SK-N-SH treated with all-trans-retinoic acid at 6 μM for 48 hours (cell line): Measurements from ENCODE around the gene SPOCK1.

Experiments
- ARNTL ChIP-seq: fragments of 450-650 bp; formaldehyde crosslinking; IDR thresholded peaks from 2 replicates; pipeline ENCODE4 v1.5.0; 2020; ENCODE audit warnings: low read depth, mild to moderate bottlenecking, moderate library complexity, borderline replicate concordance
- BACH2 ChIP-seq: fragments of 250-450 bp; sonication (Bioruptor Pico); IDR thresholded peaks from 2 replicates; pipeline ENCODE4 v1.9.0; 2021; ENCODE audit warnings: mild to moderate bottlenecking, borderline replicate concordance
- CREB5 ChIP-seq: fragments of 250-450 bp; sonication (Bioruptor Pico); IDR thresholded peaks from 2 replicates; pipeline ENCODE4 v1.5.1; 2020; ENCODE audit warnings: low read depth, mild to moderate bottlenecking, moderate library complexity
- CSRNP3 ChIP-seq: fragments of 250-450 bp; sonication (Bioruptor Pico); IDR thresholded peaks from 2 replicates; pipeline ENCODE4 v1.5.1; 2021; ENCODE audit warnings: mild to moderate bottlenecking, moderate library complexity
- GLIS3 ChIP-seq: fragments of 250-450 bp; sonication (Bioruptor Pico); IDR thresholded peaks from 2 replicates; pipeline ENCODE4 v1.5.0; 2020; ENCODE audit warnings: mild to moderate bottlenecking, moderate library complexity
- PATZ1 ChIP-seq: fragments of 250-450 bp; sonication (Bioruptor Pico); IDR thresholded peaks from 2 replicates; pipeline ENCODE4 v1.8.0; 2020; ENCODE audit warnings: mild to moderate bottlenecking, moderate library complexity, borderline replicate concordance
- ZFP30 ChIP-seq: fragments of 450-650 bp; formaldehyde crosslinking; IDR thresholded peaks from 2 replicates; pipeline ENCODE4 v1.5.0; 2022; ENCODE audit warnings: mild to moderate bottlenecking, moderate library complexity
- ZNF565 ChIP-seq: fragments of 450-650 bp; formaldehyde crosslinking; conservative IDR thresholded peaks from 2 replicates; pipeline ENCODE4 v1.5.0; 2020; ENCODE audit warnings: low read depth, mild to moderate bottlenecking, moderate library complexity
- ZNF70 ChIP-seq: fragments of 450-650 bp; formaldehyde crosslinking; IDR thresholded peaks from 2 replicates; pipeline ENCODE4 v1.5.0; 2020; ENCODE audit warnings: mild to moderate bottlenecking, moderate library complexity

GRCh38 chr5:137296213-137296781 lies 202.8 kb downstream of the SPOCK1 start:
- TF ChIP-seq ZNF70 (CRISPR knock-in tag) (no peak), ARNTL (no peak), ZNF565 (CRISPR knock-in tag) (no peak), CREB5 (CRISPR knock-in tag) (no peak), CSRNP3 (CRISPR knock-in tag) (no peak), BACH2 (CRISPR knock-in tag) (no peak), ZFP30 (no peak), GLIS3 (CRISPR knock-in tag) (no peak), PATZ1 (CRISPR knock-in tag) (no peak)
